Fibroblast of pulmonary artery (primary cell): ENCODE results near the gene PHACTR4.
A peak's percentile ranks its signal among the peaks of the same experiment; 100 is the strongest.

Experiments
- DNase-seq: peaks from one replicate; pipeline ENCODE4 v3.0.0-alpha.2; 2010; ENCODE audit warnings: low read depth
- H3K4me3 ChIP-seq: replicated peaks from 2 replicates; pipeline ENCODE4 v1.5.1; 2011; ENCODE audit warnings: low read depth, mild to moderate bottlenecking, control low read depth, low read length, moderate library complexity
- CTCF ChIP-seq: IDR thresholded peaks from 2 replicates; pipeline ENCODE4 v1.5.1; 2011; ENCODE audit warnings: mild to moderate bottlenecking, control low read depth, low read length, inconsistent platforms; ENCODE audit errors: missing control alignments

The PHACTR4 gene

GRCh38 chr1:28417441-28417922 is 47.9 kb downstream of the PHACTR4 start:
- TF ChIP-seq CTCF: no peak

GRCh38 chr1:28417926-28418637 is 48.5 kb downstream of the PHACTR4 start:
- no peak overlapping the region for H3K4me3 ChIP-seq

More at GRCh38 chr1:28417441-28417922, 47.9 kb downstream of the PHACTR4 start:
- peak; percentile 71 for DNase-seq
- H3K4me3 ChIP-seq: peak overlapping the region; percentile 36

DNA sequence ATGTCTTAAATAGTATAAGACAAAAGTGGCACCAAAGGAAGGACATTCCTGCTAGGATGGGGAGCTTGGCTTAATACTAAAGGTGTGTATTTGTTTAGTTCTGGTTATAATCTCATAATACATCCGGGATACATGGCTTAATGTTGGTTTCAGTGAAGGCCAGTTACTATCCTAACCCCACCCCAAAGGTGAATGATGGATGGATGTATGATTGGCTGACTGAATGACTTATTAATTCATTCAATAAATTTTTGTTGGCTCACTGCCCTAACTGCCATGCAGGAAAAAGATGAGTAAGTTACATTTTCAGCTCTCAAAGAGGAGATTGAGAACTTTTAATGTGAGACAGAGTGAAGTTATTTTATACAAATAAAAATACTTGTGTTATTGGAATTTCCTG is 52.2 kb downstream of the PHACTR4 start:
- no peak overlapping the region for H3K4me3 ChIP-seq
- no peak for TF ChIP-seq CTCF
- no peak for DNase-seq

More at GRCh38 chr1:28417926-28418637, 48.5 kb downstream of the PHACTR4 start:
- TF ChIP-seq CTCF: no peak
- no peak for DNase-seq

- H3K4me3 ChIP-seq: no peak overlapping the region
- no peak for TF ChIP-seq CTCF
- no peak for DNase-seq
Observed at GRCh38 chr1:28426831-28427230, 57.3 kb downstream of the PHACTR4 start.

DNA sequence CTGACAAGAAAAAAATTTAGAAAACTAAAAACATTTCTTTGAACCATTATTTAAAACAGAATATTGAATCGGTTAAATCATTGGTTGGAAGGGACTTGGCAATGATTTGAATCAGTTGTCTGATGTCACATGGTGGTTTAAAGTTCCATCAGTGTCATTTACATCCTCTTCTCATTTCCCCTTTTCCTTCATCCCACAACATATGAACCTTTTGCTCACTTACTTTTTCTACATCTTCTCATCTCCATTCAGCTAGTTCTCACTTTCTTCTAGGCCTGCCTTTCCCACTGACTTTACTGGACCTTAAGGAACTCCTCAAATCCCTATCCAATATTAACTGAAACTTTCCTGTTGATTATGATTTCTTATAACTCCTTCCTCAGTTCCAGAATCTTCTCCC is 58.5 kb downstream of the PHACTR4 start:
- no peak overlapping the region for H3K4me3 ChIP-seq
- DNase-seq: no peak
- TF ChIP-seq CTCF: no peak

- TF ChIP-seq CTCF: no peak
- DNase-seq: no peak
- H3K4me3 ChIP-seq: no peak overlapping the region
Observed at GRCh38 chr1:28428990-28429520, 59.5 kb downstream of the PHACTR4 start.
